ENCODE results near the gene P2RX2.

- TF ChIP-seq CTCF (IDR thresholded peaks at IDR 0.05; ENCODE audit: poor library complexity), result no peak
- TF ChIP-seq EZH2 (IDR thresholded peaks at IDR 0.05; ENCODE audit: borderline replicate concordance), result no peak
- TF ChIP-seq EZH2phosphoT487 (IDR thresholded peaks at IDR 0.05; ENCODE audit: low read depth, severe bottlenecking, unreplicated experiment), result no peak
Measured at GRCh38 chr12:132662901-132663755, 44.6 kb downstream of the P2RX2 start.

Data from hepatocyte (in vitro differentiated cells).